MM.1S (cell line): ENCODE data around the gene GPR137.

ENCODE experiments used
- DNase-seq: peaks from one replicate; pipeline ENCODE4 v3.0.0-alpha.2; 2015
- H2AFZ ChIP-seq: fragments of 300-600 bp; sonication (generic); 2 replicates; pipeline ENCODE4 v1.6.0; 2016; ENCODE audit warnings: antibody characterized with exemption, low read length
- H3F3A ChIP-seq: fragments of 300-600 bp; sonication (generic); 2 replicates; pipeline ENCODE4 v1.6.1; 2016; ENCODE audit warnings: mild to moderate bottlenecking, antibody characterized with exemption, low read length, moderate library complexity, mixed read lengths; ENCODE audit not compliant: insufficient read depth
- H3K27ac ChIP-seq: fragments of 300-600 bp; sonication (generic); 2 replicates; pipeline ENCODE4 v1.5.1; 2016; ENCODE audit warnings: mild to moderate bottlenecking, low read length
- H3K27me3 ChIP-seq: fragments of 300-600 bp; sonication (generic); replicated peaks from 2 replicates; pipeline ENCODE4 v1.6.0; 2016; ENCODE audit warnings: low read length; ENCODE audit not compliant: insufficient read depth
- H3K36me3 ChIP-seq: fragments of 300-600 bp; sonication (generic); replicated peaks from 2 replicates; pipeline ENCODE4 v1.6.1; 2016; ENCODE audit warnings: mild to moderate bottlenecking, low read length, mixed read lengths; ENCODE audit not compliant: insufficient read depth
- H3K4me1 ChIP-seq: fragments of 300-600 bp; sonication (generic); 2 replicates; pipeline ENCODE4 v1.6.1; 2016; ENCODE audit warnings: low read length, mixed read lengths
- H3K4me2 ChIP-seq: fragments of 300-600 bp; sonication (generic); 2 replicates; pipeline ENCODE4 v1.6.0; 2016; ENCODE audit warnings: low read depth, low read length
- H3K4me3 ChIP-seq: fragments of 300-600 bp; sonication (generic); 2 replicates; pipeline ENCODE4 v1.5.1; 2016; ENCODE audit warnings: low read length, mixed read lengths
- H3K79me2 ChIP-seq: fragments of 300-600 bp; sonication (generic); 2 replicates; pipeline ENCODE4 v1.6.1; 2016; ENCODE audit warnings: mixed run types, low read length, mixed read lengths
- H3K9ac ChIP-seq: fragments of 300-600 bp; sonication (generic); 2 replicates; pipeline ENCODE4 v1.6.1; 2016; ENCODE audit warnings: low read length, mixed read lengths
- H3K9me2 ChIP-seq: fragments of 300-600 bp; sonication (generic); replicated peaks from 2 replicates; pipeline ENCODE4 v1.6.1; 2016; ENCODE audit warnings: mild to moderate bottlenecking, low read length, mixed read lengths; ENCODE audit not compliant: insufficient read depth
- H3K9me3 ChIP-seq: fragments of 300-600 bp; sonication (generic); replicated peaks from 2 replicates; pipeline ENCODE4 v1.6.1; 2016; ENCODE audit warnings: mild to moderate bottlenecking, low read length, mixed read lengths; ENCODE audit not compliant: insufficient read depth
- H4K20me1 ChIP-seq: fragments of 300-600 bp; sonication (generic); 2 replicates; pipeline ENCODE4 v1.6.1; 2016; ENCODE audit warnings: mild to moderate bottlenecking, low read length, moderate library complexity, mixed read lengths; ENCODE audit not compliant: insufficient read depth
- CTCF ChIP-seq: fragments of 300-600 bp; sonication (generic); IDR thresholded peaks from 2 replicates; pipeline ENCODE4 v1.5.1; 2016; ENCODE audit warnings: antibody characterized with exemption, low read length, mixed read lengths
- EZH2 ChIP-seq: fragments of 300-600 bp; sonication (generic); optimal IDR thresholded peaks from 2 replicates; pipeline ENCODE3; 2017; ENCODE audit warnings: low read depth, mild to moderate bottlenecking, antibody characterized with exemption, low read length, mixed read lengths
- EZH2phosphoT487 ChIP-seq: fragments of 300-600 bp; sonication (generic); IDR thresholded peaks from 2 replicates; pipeline ENCODE4 v1.6.1; 2018; ENCODE audit warnings: antibody characterized with exemption, low read length

GPR137 gene

GRCh38 chr11:64284962-64285884 lies at the start of gene GPR137:
Gene GPR137 (plus strand): TSS chr11:64285848. CDS start chr11:64286525, 677 bp downstream.
- peak within 1 kb of the TSS; percentile 100 for H3K4me2 ChIP-seq
- TF ChIP-seq CTCF (no peak), EZH2 (no peak), EZH2phosphoT487 (no peak)
- no peaks in the 10 kb centered on the region for H3K9me2 ChIP-seq
- peak within 1 kb of the TSS; percentile 99 for H3K27ac ChIP-seq
- peak within 1 kb of the TSS; percentile 75 for H3K4me3 ChIP-seq
- no peaks in the 10 kb centered on the region for H3K36me3 ChIP-seq
- no peaks in the 10 kb centered on the region for H4K20me1 ChIP-seq
- H3K4me1 ChIP-seq, result peaks cover 10% of the 10 kb centered on the region
- H3K79me2 ChIP-seq, result peaks cover 29% of the 10 kb centered on the region
- H3K9me3 ChIP-seq, result no peaks in the 10 kb centered on the region
- peak; percentile 89 for DNase-seq
- H2AFZ ChIP-seq, result peak within 1 kb of the TSS; percentile 97
- peaks cover 7% of the 10 kb centered on the region for H3F3A ChIP-seq
- H3K27me3 ChIP-seq, result no peaks in the 10 kb centered on the region
- H3K9ac ChIP-seq, result peak within 1 kb of the TSS; percentile 98

GRCh38 chr11:64237484-64237951 lies 48.1 kb upstream of the GPR137 start:
- no peak overlapping the region for H3K4me2 ChIP-seq
- H3K27me3 ChIP-seq, result no peaks in the 10 kb centered on the region
- H4K20me1 ChIP-seq, result no peaks in the 10 kb centered on the region
- no peak overlapping the region for H3K9ac ChIP-seq
- DNase-seq, result no peak
- H3K9me2 ChIP-seq, result no peaks in the 10 kb centered on the region
- H3K79me2 ChIP-seq, result peaks cover 25% of the 10 kb centered on the region
- no peak overlapping the region for H3K27ac ChIP-seq
- TF ChIP-seq EZH2phosphoT487 (no peak), CTCF (no peak), EZH2 (no peak)
- peaks cover 21% of the 10 kb centered on the region for H3K4me1 ChIP-seq
- H3K9me3 ChIP-seq, result no peaks in the 10 kb centered on the region
- H2AFZ ChIP-seq, result no peak overlapping the region
- H3K4me3 ChIP-seq, result no peak overlapping the region
- peaks cover 24% of the 10 kb centered on the region for H3F3A ChIP-seq
- H3K36me3 ChIP-seq, result no peaks in the 10 kb centered on the region

GRCh38 chr11:64238076-64238475 lies 47.6 kb upstream of the GPR137 start:
- Histone ChIP-seq H3K9me2 (no peaks in the 10 kb centered on the region), H3K36me3 (no peaks in the 10 kb centered on the region), H4K20me1 (no peaks in the 10 kb centered on the region), H3K27ac (no peak overlapping the region), H3K9ac (no peak overlapping the region), H3K4me1 (peaks cover 23% of the 10 kb centered on the region), H2AFZ (no peak overlapping the region), H3F3A (peaks cover 24% of the 10 kb centered on the region), H3K4me2 (no peak overlapping the region), H3K79me2 (peaks cover 27% of the 10 kb centered on the region), H3K27me3 (no peaks in the 10 kb centered on the region), H3K4me3 (no peak overlapping the region), H3K9me3 (no peaks in the 10 kb centered on the region)
- no peak for DNase-seq
- TF ChIP-seq CTCF (no peak), EZH2 (no peak), EZH2phosphoT487 (no peak)
